ENCODE results near the gene NCAM2.

Gene NCAM2

GRCh38 chr21:21159253-21159899 lies 161.2 kb downstream of the NCAM2 start:
- H3K4me3 ChIP-seq (ENCODE audit: low read length): no peak overlapping the region
- TF ChIP-seq, protein P1, sequence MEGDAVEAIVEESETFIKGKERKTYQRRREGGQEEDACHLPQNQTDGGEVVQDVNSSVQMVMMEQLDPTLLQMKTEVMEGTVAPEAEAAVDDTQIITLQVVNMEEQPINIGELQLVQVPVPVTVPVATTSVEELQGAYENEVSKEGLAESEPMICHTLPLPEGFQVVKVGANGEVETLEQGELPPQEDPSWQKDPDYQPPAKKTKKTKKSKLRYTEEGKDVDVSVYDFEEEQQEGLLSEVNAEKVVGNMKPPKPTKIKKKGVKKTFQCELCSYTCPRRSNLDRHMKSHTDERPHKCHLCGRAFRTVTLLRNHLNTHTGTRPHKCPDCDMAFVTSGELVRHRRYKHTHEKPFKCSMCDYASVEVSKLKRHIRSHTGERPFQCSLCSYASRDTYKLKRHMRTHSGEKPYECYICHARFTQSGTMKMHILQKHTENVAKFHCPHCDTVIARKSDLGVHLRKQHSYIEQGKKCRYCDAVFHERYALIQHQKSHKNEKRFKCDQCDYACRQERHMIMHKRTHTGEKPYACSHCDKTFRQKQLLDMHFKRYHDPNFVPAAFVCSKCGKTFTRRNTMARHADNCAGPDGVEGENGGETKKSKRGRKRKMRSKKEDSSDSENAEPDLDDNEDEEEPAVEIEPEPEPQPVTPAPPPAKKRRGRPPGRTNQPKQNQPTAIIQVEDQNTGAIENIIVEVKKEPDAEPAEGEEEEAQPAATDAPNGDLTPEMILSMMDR (conservative IDR thresholded peaks at IDR 0.05; ENCODE audit: low read depth, low read length): no peak
- DNase-seq (ENCODE audit: low read depth): no peak

DNA sequence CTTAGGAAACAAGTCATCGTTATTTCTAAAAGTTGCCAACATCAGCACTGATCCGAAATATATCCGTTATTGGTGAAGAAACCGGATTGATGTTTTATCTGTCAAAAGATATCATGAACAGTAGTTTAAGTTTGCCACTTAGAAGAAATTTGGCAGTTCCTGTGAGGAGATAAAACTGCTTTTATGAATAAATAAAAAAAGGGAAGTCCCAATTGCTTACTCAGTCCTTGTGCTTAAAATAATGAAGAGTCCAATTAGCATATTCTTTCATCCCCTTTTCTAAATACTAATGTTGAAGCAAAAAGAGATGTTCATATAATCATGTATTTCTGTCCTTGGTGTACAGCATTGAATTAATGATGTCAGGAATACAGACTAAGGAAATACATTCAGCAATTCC lies 164.6 kb downstream of the NCAM2 start:
- DNase-seq (ENCODE audit: low read depth): no peak
- no peak overlapping the region for H3K4me3 ChIP-seq (ENCODE audit: low read length)
- TF ChIP-seq, protein P1 (conservative IDR thresholded peaks at IDR 0.05; ENCODE audit: low read depth, low read length): no peak

DNA sequence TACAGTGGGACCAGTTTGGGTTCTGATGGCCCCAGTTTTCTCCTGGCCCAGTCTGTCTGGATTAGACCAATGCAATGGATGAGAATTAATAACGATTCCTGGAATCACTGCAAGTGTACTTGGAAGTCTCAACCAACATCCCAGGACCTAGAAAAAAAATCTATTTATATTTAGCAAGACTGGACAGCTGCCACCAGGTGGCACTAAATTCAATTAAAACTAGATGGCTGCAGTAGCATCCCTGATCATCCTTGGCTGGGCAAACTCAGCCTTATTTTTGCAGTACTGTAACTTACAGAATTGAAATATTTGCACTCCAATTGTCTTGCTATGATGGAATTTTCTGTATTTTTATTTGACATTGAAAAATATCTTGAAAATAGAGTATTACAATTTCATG lies 165.7 kb downstream of the NCAM2 start:
- DNase-seq (ENCODE audit: low read depth): peak; percentile 17
- TF ChIP-seq, protein P1 (conservative IDR thresholded peaks at IDR 0.05; ENCODE audit: low read depth, low read length): peak; percentile 68
- H3K4me3 ChIP-seq (ENCODE audit: low read length): no peak overlapping the region

GRCh38 chr21:21165063-21165645 lies 166.9 kb downstream of the NCAM2 start:
- TF ChIP-seq, protein P1 (conservative IDR thresholded peaks at IDR 0.05; ENCODE audit: low read depth, low read length): no peak
- DNase-seq (ENCODE audit: low read depth): peak; percentile 5

GRCh38 chr21:21174676-21175075 lies 176.5 kb downstream of the NCAM2 start:
- DNase-seq (ENCODE audit: low read depth): no peak
- TF ChIP-seq, protein P1 (conservative IDR thresholded peaks at IDR 0.05; ENCODE audit: low read depth, low read length): no peak
- no peak overlapping the region for H3K4me3 ChIP-seq (ENCODE audit: low read length)

More at GRCh38 chr21:21165063-21165645, 166.9 kb downstream of the NCAM2 start:
- no peak overlapping the region for H3K4me3 ChIP-seq (ENCODE audit: low read length)

- DNase-seq (ENCODE audit: low read depth): no peak
- no peak overlapping the region for H3K4me3 ChIP-seq (ENCODE audit: low read length)
- TF ChIP-seq, protein P1 (conservative IDR thresholded peaks at IDR 0.05; ENCODE audit: low read depth, low read length): no peak
Observed at GRCh38 chr21:21175798-21176334, 177.7 kb downstream of the NCAM2 start.

Data from retinal pigment epithelial cell (primary cell).